Mesendoderm (in vitro differentiated cells): ENCODE data around the gene MAN1B1.

Experiments
- DNase-seq: peaks from one replicate; pipeline ENCODE4 v3.0.0; 2013
- H2AK5ac ChIP-seq: 2 replicates; pipeline ENCODE4 v1.6.1; 2013; ENCODE audit warnings: low read length, inconsistent platforms
- H2BK120ac ChIP-seq: 2 replicates; pipeline ENCODE4 v1.6.1; 2013; ENCODE audit warnings: low read depth, mild to moderate bottlenecking, low read length, moderate library complexity, mixed read lengths
- H2BK15ac ChIP-seq: replicated peaks from 2 replicates; pipeline ENCODE4 v1.6.1; 2013; ENCODE audit warnings: low read depth, mild to moderate bottlenecking, moderate library complexity
- H2BK5ac ChIP-seq: 2 replicates; pipeline ENCODE4 v1.6.1; 2013; ENCODE audit warnings: low read length, inconsistent platforms
- H3K18ac ChIP-seq: 2 replicates; pipeline ENCODE4 v1.6.1; 2013; ENCODE audit warnings: mild to moderate bottlenecking, low read length, mixed read lengths
- H3K23ac ChIP-seq: one replicate; pipeline ENCODE4 v1.6.1; 2013; ENCODE audit warnings: low read length
- H3K27ac ChIP-seq: 2 replicates; pipeline ENCODE4 v1.5.1; 2013; ENCODE audit warnings: low read depth, mild to moderate bottlenecking, inconsistent platforms, low read length, moderate library complexity
- H3K27me3 ChIP-seq: 2 replicates; pipeline ENCODE4 v1.6.1; 2013; ENCODE audit warnings: low read length, control low read depth, mild to moderate bottlenecking, inconsistent platforms; ENCODE audit not compliant: insufficient read depth, poor library complexity
- H3K36me3 ChIP-seq: 2 replicates; pipeline ENCODE4 v1.6.1; 2013; ENCODE audit warnings: low read length, inconsistent platforms; ENCODE audit not compliant: control insufficient read depth, insufficient read depth
- H3K4ac ChIP-seq: one replicate; pipeline ENCODE4 v1.6.1; 2013; ENCODE audit warnings: low read depth, mild to moderate bottlenecking, low read length, moderate library complexity
- H3K4me1 ChIP-seq: 2 replicates; pipeline ENCODE4 v1.6.1; 2013; ENCODE audit warnings: low read depth, low read length, inconsistent platforms; ENCODE audit not compliant: control insufficient read depth
- H3K4me2 ChIP-seq: 2 replicates; pipeline ENCODE4 v1.6.1; 2013; ENCODE audit warnings: low read length
- H3K4me3 ChIP-seq: 2 replicates; pipeline ENCODE4 v1.5.1; 2013; ENCODE audit warnings: mild to moderate bottlenecking, low read length
- H3K56ac ChIP-seq: one replicate; pipeline ENCODE4 v1.6.1; 2013; ENCODE audit warnings: low read length
- H3K79me1 ChIP-seq: 2 replicates; pipeline ENCODE4 v1.6.1; 2013; ENCODE audit warnings: low read length, inconsistent platforms
- H3K79me2 ChIP-seq: 2 replicates; pipeline ENCODE4 v1.6.1; 2013; ENCODE audit warnings: mild to moderate bottlenecking, low read length; ENCODE audit not compliant: control insufficient read depth, insufficient read depth
- H3K9ac ChIP-seq: 2 replicates; pipeline ENCODE4 v1.6.1; 2013; ENCODE audit warnings: low read length, inconsistent platforms
- H4K5ac ChIP-seq: one replicate; pipeline ENCODE4 v1.6.1; 2013; ENCODE audit warnings: low read length
- H4K8ac ChIP-seq: one replicate; pipeline ENCODE4 v1.6.1; 2013; ENCODE audit warnings: low read depth, mild to moderate bottlenecking, control low read depth, low read length, moderate library complexity
- WGBS: extraction: QIAGEN DNeasy Blood & Tissue Kit; methylation state at CpG from one replicate; pipeline ENCODE4 v1.1.7; 2013; ENCODE audit warnings: low lambda C conversion rate, missing lambda C conversion rate; ENCODE audit not compliant: insufficient coverage; ENCODE audit errors: extremely low coverage; 5-methylcytosine and 5-hydroxymethylcytosine counted together

The MAN1B1 gene

DNA sequence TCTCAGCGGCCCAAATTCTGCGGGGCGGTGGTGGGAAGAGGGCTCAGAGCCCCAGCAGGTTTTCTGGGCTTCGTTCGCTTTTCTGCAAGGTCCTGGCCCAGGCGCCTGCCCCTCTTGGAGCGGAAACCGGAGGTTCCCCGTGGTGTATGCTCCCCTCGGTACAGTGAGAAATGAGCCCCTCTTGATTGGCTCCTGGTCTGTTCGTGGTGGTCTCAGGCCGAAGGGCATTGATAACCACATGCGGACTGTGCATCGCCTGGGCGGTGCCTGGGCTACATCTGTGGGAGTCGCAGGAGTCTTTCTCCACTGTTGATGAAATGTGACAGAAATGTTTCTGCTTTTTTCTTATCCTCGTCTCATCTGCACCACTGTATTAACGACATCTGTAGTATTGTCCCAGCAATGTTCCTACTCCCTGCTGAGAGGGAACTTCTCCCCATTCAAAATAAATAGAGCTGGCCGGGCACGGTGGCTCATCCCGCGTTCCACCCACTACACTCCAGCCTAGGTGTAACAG, 682 bp downstream of the MAN1B1 start:
- H3K18ac ChIP-seq, result peak overlapping the region; percentile 3
- H3K79me1 ChIP-seq, result peaks cover 2% of the 10 kb centered on the region
- H2BK15ac ChIP-seq, result no peak overlapping the region
- DNase-seq, result no peak
- H3K4me1 ChIP-seq, result peaks cover 2% of the 10 kb centered on the region
- no peak overlapping the region for H3K23ac ChIP-seq
- H2AK5ac ChIP-seq, result no peak overlapping the region
- H2BK5ac ChIP-seq, result no peak overlapping the region
- H2BK120ac ChIP-seq, result no peak overlapping the region
- no peak overlapping the region for H4K5ac ChIP-seq
- peak overlapping the region; percentile 65 for H3K4me2 ChIP-seq
- peak overlapping the region; percentile 49 for H3K27ac ChIP-seq
- peak overlapping the region; percentile 84 for H3K9ac ChIP-seq
- H3K79me2 ChIP-seq, result no peaks in the 10 kb centered on the region
- H3K36me3 ChIP-seq, result no peaks in the 10 kb centered on the region
- H3K27me3 ChIP-seq, result no peaks in the 10 kb centered on the region
- H4K8ac ChIP-seq, result no peak overlapping the region
- WGBS, result no CpG with 5 or more reads among the region's 22 CpGs
- H3K4me3 ChIP-seq, result peak overlapping the region; percentile 64
- peak overlapping the region; percentile 88 for H3K56ac ChIP-seq
- peak overlapping the region; percentile 83 for H3K4ac ChIP-seq

DNA sequence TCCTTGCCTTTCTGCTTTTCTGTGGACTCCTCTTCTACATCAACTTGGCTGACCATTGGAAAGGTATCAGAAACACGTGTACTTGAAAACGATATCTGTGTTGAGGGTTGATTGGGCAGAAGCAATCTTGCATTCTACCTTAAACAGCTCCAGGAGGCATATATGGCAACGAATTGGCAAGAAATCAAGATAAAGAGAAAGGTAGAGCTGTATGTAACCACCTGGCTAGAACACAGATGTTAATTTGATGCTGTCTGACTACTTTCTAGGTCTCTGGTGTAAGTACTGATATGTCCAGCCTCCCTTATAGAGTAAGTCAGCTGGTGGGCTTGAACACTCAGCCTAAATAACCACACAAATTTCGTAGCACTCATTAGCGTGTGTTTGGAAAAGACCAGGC, 1.3 kb downstream of the MAN1B1 start:
- Histone ChIP-seq H4K5ac (no peak overlapping the region), H3K4me3 (no peak overlapping the region), H3K79me1 (peaks cover 2% of the 10 kb centered on the region), H3K4ac (no peak overlapping the region), H3K23ac (no peak overlapping the region), H3K36me3 (no peaks in the 10 kb centered on the region), H3K9ac (peak overlapping the region; percentile 84), H4K8ac (no peak overlapping the region), H2BK120ac (no peak overlapping the region), H2BK5ac (no peak overlapping the region), H3K27me3 (no peaks in the 10 kb centered on the region), H3K4me1 (peaks cover 2% of the 10 kb centered on the region), H3K4me2 (no peak overlapping the region), H2AK5ac (no peak overlapping the region), H2BK15ac (no peak overlapping the region), H3K79me2 (no peaks in the 10 kb centered on the region), H3K56ac (peak overlapping the region; percentile 52), H3K27ac (no peak overlapping the region), H3K18ac (no peak overlapping the region)
- no peak for DNase-seq
- no CpG with 5 or more reads among the region's 5 CpGs for WGBS

DNA sequence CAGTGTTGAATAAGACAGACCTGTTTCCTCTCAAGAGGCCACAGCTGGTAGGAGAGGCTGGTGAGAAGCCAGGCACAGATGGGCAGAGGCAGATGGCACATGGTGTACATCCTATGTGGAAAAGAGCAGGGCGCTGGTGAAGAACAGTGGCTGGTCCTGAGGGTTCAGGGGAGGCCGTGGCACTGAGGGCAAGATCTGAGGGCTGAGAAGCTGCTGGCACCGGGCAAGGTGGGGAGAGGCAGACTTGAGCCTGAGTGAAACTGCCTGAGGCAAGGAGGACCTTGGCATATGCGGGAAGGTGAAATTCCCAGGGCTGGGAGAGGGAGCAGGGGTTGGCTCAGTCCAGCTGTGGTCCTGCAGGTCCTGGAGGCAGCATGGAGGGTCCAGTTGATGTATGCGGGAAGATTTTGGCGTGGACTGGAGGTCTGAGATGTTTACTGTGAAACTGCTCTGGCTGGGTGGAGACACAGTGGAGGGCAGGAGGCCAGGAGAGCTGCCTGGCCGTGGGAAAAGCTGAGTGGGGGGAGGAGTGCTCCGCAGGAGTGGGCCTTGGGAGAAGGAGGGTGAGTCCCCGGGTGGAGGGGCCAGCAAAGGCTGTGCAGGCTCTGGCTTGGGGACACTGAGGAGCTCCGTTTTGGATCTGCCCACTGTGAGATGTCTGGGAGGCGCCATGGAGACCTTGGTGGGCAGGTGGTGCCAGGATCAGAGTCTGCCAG, 2.6 kb downstream of the MAN1B1 start:
- WGBS, result no CpG with 5 or more reads among the region's 11 CpGs

DNA sequence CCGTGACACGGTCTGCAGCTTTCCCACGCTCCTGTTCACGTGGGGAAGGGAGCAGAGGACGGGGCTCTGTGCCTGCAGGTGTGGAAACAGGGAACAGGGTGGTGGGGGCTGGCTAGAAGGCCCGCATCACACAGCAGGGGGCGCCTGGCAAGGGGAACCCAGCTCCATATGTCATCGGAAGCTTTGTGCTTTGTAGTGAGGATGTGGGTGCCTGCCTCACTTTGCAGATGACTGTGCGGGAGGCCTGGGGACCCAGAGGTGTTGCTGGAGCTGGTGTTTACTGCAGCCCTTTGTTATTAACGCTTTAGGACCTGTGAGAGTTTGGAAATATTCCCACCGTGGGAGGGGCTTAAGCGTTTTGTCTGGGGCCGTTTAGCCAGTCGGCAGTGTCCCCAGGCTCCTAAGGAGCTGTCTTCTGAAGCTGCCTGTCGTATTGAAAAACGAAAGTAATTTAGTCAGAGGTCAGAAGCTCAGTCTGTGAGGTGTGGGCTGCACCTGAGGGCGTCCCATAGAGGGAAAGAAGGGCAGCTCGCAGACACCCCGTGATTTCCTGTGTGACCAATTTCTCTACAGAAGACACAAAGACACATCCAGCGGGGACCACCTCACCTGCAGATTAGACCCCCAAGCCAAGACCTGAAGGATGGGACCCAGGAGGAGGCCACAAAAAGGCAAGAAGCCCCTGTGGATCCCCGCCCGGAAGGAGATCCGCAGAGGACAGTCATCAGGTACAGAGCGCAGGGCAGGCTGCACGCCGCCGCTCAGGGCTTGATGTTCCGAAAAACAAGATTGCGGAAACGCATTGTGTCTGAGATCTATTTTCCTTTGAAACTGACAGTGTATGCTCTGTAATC, 9.1 kb downstream of the MAN1B1 start:
- no CpG with 5 or more reads among the region's 30 CpGs for WGBS
- no peak overlapping the region for H3K4me2 ChIP-seq

More for the DNA sequence above, 2.6 kb downstream of the MAN1B1 start:
- Histone ChIP-seq H4K8ac (no peak overlapping the region), H3K4ac (no peak overlapping the region), H3K56ac (no peak overlapping the region), H3K4me3 (no peak overlapping the region), H3K23ac (no peak overlapping the region), H3K27ac (no peak overlapping the region), H3K4me1 (peaks cover 2% of the 10 kb centered on the region), H3K4me2 (no peak overlapping the region), H3K36me3 (no peaks in the 10 kb centered on the region), H2AK5ac (no peak overlapping the region), H2BK15ac (no peak overlapping the region), H3K9ac (no peak overlapping the region), H3K27me3 (no peaks in the 10 kb centered on the region), H4K5ac (no peak overlapping the region), H3K18ac (no peak overlapping the region), H2BK120ac (no peak overlapping the region), H3K79me1 (peaks cover 2% of the 10 kb centered on the region), H2BK5ac (no peak overlapping the region), H3K79me2 (no peaks in the 10 kb centered on the region)
- no peak for DNase-seq

DNA sequence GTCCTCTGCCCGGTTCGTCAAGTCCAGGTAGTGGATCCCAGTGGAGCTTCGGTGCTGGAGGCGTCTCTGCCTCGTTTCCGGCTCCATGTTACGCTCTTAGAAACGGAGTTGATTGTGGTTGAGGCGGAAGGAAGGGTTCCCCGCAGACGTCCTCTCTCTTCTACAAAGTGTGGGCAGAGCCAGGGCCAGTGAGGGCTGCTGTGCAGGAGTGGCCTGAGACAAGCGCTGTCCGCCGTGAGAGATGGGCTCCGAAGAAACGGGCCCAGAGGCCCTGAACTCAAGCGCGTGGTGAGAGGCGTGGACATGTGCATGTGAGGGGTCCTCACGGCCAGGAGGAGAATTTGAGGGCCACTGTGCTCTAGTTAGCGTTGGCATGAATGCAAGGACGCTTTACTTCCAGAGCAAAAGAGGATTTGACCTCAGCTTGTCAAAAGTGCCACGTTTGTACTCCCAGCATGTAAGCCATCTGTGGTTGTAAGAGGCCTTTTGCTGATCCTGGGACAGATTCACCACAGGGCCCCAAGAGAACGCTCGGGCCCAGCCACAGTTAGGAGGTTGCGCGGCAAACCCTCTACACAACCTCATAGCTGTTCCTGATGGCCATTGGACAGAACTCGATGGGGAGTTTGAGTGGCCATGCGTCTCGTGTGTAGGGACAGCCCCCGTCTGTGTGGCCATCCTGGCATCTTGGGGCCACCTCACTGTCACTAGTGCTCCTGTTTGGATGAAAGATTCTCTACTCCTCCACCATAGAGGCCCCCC, 10.2 kb downstream of the MAN1B1 start:
- peaks cover 10% of the 10 kb centered on the region for H3K36me3 ChIP-seq
- no peak overlapping the region for H3K4ac ChIP-seq
- no peak overlapping the region for H3K9ac ChIP-seq
- H2AK5ac ChIP-seq, result no peak overlapping the region
- no peaks in the 10 kb centered on the region for H3K79me2 ChIP-seq
- H3K18ac ChIP-seq, result no peak overlapping the region
- WGBS, result no CpG with 5 or more reads among the region's 31 CpGs
- H3K79me1 ChIP-seq, result no peaks in the 10 kb centered on the region
- H3K23ac ChIP-seq, result no peak overlapping the region
- no peak overlapping the region for H4K8ac ChIP-seq
- H3K4me1 ChIP-seq, result no peaks in the 10 kb centered on the region
- H4K5ac ChIP-seq, result no peak overlapping the region
- H3K27ac ChIP-seq, result no peak overlapping the region
- H2BK15ac ChIP-seq, result no peak overlapping the region
- no peaks in the 10 kb centered on the region for H3K27me3 ChIP-seq
- H3K4me2 ChIP-seq, result no peak overlapping the region
- H3K4me3 ChIP-seq, result no peak overlapping the region
- no peak for DNase-seq
- H2BK5ac ChIP-seq, result no peak overlapping the region
- no peak overlapping the region for H3K56ac ChIP-seq
- H2BK120ac ChIP-seq, result no peak overlapping the region

More for the DNA sequence above, 9.1 kb downstream of the MAN1B1 start:
- no peak overlapping the region for H3K18ac ChIP-seq
- H3K79me2 ChIP-seq, result no peaks in the 10 kb centered on the region
- H3K9ac ChIP-seq, result no peak overlapping the region
- no peak overlapping the region for H2BK120ac ChIP-seq
- DNase-seq, result no peak
- H3K23ac ChIP-seq, result no peak overlapping the region
- no peak overlapping the region for H2BK5ac ChIP-seq
- H3K79me1 ChIP-seq, result no peaks in the 10 kb centered on the region
- no peak overlapping the region for H3K27ac ChIP-seq
- no peak overlapping the region for H2BK15ac ChIP-seq
- no peak overlapping the region for H4K8ac ChIP-seq
- no peak overlapping the region for H4K5ac ChIP-seq
- H3K36me3 ChIP-seq, result peaks cover under 1% of the 10 kb centered on the region
- H3K4ac ChIP-seq, result no peak overlapping the region
- no peaks in the 10 kb centered on the region for H3K27me3 ChIP-seq
- no peak overlapping the region for H3K56ac ChIP-seq
- no peak overlapping the region for H3K4me3 ChIP-seq
- no peak overlapping the region for H2AK5ac ChIP-seq
- H3K4me1 ChIP-seq, result no peaks in the 10 kb centered on the region
